ENCODE measurements around the gene ARPC5. TPM values are rescaled to one million over a fixed set of nuclear protein-coding genes. Genes with fewer than 3 reads are reported as not detected.

Gene ARPC5
- total RNA-seq, 1 experiment from 2014 or later = 104 TPM

DNA sequence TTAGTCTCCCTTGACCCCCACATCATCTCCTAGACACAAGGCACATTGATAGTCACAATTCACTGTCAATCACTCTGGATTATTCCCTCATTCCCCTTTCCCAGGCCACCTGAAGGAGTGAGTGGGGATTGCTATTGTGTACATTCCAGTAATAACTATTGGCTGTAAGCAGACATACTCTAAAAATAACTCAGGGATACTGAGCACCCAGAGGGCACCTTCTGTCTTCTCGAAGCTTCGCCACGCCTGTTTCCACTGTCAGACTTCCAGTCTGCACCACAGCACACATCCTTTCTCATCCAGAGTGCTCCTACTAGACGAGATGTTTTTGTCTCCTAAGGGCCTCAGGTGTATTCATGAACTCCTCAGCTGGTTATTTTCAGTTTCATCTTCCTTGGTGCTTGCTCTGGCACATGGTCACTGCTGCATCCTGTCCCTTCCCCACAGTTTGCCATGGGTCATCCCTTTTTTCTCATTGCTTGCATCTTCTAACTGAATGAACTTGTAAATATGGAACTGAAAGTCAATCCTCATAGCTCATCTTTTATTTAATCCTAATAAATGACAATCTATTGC, 18.4 kb upstream of the ARPC5 start:
- no TSS peak for BruUV-seq (replicated peaks)
- POLR2A ChIA-PET = no interaction called here
- TF ChIP-seq, protein P1, sequence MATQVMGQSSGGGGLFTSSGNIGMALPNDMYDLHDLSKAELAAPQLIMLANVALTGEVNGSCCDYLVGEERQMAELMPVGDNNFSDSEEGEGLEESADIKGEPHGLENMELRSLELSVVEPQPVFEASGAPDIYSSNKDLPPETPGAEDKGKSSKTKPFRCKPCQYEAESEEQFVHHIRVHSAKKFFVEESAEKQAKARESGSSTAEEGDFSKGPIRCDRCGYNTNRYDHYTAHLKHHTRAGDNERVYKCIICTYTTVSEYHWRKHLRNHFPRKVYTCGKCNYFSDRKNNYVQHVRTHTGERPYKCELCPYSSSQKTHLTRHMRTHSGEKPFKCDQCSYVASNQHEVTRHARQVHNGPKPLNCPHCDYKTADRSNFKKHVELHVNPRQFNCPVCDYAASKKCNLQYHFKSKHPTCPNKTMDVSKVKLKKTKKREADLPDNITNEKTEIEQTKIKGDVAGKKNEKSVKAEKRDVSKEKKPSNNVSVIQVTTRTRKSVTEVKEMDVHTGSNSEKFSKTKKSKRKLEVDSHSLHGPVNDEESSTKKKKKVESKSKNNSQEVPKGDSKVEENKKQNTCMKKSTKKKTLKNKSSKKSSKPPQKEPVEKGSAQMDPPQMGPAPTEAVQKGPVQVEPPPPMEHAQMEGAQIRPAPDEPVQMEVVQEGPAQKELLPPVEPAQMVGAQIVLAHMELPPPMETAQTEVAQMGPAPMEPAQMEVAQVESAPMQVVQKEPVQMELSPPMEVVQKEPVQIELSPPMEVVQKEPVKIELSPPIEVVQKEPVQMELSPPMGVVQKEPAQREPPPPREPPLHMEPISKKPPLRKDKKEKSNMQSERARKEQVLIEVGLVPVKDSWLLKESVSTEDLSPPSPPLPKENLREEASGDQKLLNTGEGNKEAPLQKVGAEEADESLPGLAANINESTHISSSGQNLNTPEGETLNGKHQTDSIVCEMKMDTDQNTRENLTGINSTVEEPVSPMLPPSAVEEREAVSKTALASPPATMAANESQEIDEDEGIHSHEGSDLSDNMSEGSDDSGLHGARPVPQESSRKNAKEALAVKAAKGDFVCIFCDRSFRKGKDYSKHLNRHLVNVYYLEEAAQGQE (IDR thresholded peaks at IDR 0.05; ENCODE audit: insufficient read depth in 1 of 2, low read depth in 2 of 2, low read length in 1 of 2) = no peak
- TF ChIP-seq POLR2AphosphoS5 (IDR thresholded peaks at IDR 0.05; ENCODE audit: low read depth, low read length) (no peak), TCF7L2 (IDR thresholded peaks at IDR 0.05; ENCODE audit: low read depth, low read length) (no peak), SIN3A (IDR thresholded peaks at IDR 0.05; ENCODE audit: borderline replicate concordance, insufficient read depth, low read depth, low read length) (no peak)
- TF ChIP-seq, protein P2, sequence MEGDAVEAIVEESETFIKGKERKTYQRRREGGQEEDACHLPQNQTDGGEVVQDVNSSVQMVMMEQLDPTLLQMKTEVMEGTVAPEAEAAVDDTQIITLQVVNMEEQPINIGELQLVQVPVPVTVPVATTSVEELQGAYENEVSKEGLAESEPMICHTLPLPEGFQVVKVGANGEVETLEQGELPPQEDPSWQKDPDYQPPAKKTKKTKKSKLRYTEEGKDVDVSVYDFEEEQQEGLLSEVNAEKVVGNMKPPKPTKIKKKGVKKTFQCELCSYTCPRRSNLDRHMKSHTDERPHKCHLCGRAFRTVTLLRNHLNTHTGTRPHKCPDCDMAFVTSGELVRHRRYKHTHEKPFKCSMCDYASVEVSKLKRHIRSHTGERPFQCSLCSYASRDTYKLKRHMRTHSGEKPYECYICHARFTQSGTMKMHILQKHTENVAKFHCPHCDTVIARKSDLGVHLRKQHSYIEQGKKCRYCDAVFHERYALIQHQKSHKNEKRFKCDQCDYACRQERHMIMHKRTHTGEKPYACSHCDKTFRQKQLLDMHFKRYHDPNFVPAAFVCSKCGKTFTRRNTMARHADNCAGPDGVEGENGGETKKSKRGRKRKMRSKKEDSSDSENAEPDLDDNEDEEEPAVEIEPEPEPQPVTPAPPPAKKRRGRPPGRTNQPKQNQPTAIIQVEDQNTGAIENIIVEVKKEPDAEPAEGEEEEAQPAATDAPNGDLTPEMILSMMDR (IDR thresholded peaks at IDR 0.05) = no peak

GRCh38 chr1:183653462-183653794, 17.8 kb upstream of the ARPC5 start:
- no TSS peak for BruUV-seq (replicated peaks)
- Histone ChIP-seq H3K9me3 (ENCODE audit: control insufficient read depth, insufficient read depth, low read depth, low read length) (no peaks in the 10 kb centered on the region), H3K4me1 (ENCODE audit: control insufficient read depth, insufficient read depth, low read length) (no peaks in the 10 kb centered on the region), H3K27ac (ENCODE audit: low read length) (no peak overlapping the region), H3K4me3 (ENCODE audit: low read depth in 2 of 2, low read length in 2 of 2) (no peak overlapping the region), H3K36me3 (ENCODE audit: control insufficient read depth, insufficient read depth, low read length) (no peaks in the 10 kb centered on the region), H3K27me3 (ENCODE audit: control insufficient read depth, insufficient read depth, low read length) (peaks cover 3% of the 10 kb centered on the region; the same call in 1 of the 2 replicates)
- ATAC-seq (no peak), DNase-seq (ENCODE audit: low read depth, low spot score) (no peak)
- in situ Hi-C loops (cut with HindIII; ENCODE audit: low pct_unique_long_range_greater_than_20kb, low sequenced_read_pairs) (no loop called here), intact Hi-C loops (cut with micrococcal nuclease; ENCODE audit: unreplicated experiment) (no loop called here)
- ChIA-PET CTCF (interaction anchor here (1.0 kb wide), 1 partner anchor 263 kb away, joined by 3 read pairs; no protein-coding TSS in a partner anchor), POLR2A (no interaction called here)
- TF ChIP-seq, protein P1 (IDR thresholded peaks at IDR 0.05; ENCODE audit: insufficient read depth in 1 of 2, low read depth in 2 of 2, low read length in 1 of 2) = no peak
- TF ChIP-seq POLR2AphosphoS5 (IDR thresholded peaks at IDR 0.05; ENCODE audit: low read depth, low read length) (no peak), TCF7L2 (IDR thresholded peaks at IDR 0.05; ENCODE audit: low read depth, low read length) (no peak), SIN3A (IDR thresholded peaks at IDR 0.05; ENCODE audit: borderline replicate concordance, insufficient read depth, low read depth, low read length) (no peak)
- TF ChIP-seq, protein P2 (IDR thresholded peaks at IDR 0.05) = no peak

More for the DNA sequence above, 18.4 kb upstream of the ARPC5 start:
- CTCF ChIA-PET = interaction anchor here (1.0 kb wide), 1 partner anchor 262 kb away, joined by 3 read pairs; no protein-coding TSS in a partner anchor
- H3K27me3 ChIP-seq (ENCODE audit: control insufficient read depth, insufficient read depth, low read length) = no peaks in the 10 kb centered on the region; the same call in 1 of the 2 replicates
- intact Hi-C loops (cut with micrococcal nuclease; ENCODE audit: unreplicated experiment) = no loop called here
- in situ Hi-C loops (cut with HindIII; ENCODE audit: low pct_unique_long_range_greater_than_20kb, low sequenced_read_pairs) = no loop called here
- no peak overlapping the region for H3K27ac ChIP-seq (ENCODE audit: low read length)
- no peaks in the 10 kb centered on the region for H3K9me3 ChIP-seq (ENCODE audit: control insufficient read depth, insufficient read depth, low read depth, low read length)
- no peak for DNase-seq (ENCODE audit: low read depth, low spot score)
- H3K36me3 ChIP-seq (ENCODE audit: control insufficient read depth, insufficient read depth, low read length) = no peaks in the 10 kb centered on the region
- no peaks in the 10 kb centered on the region for H3K4me1 ChIP-seq (ENCODE audit: control insufficient read depth, insufficient read depth, low read length)
- H3K4me3 ChIP-seq (ENCODE audit: low read depth in 2 of 2, low read length in 2 of 2) = no peak overlapping the region
- ATAC-seq = no peak
